K562 (cell line): ENCODE measurements around the gene EXTL1. TPM values are rescaled to one million over a fixed set of nuclear protein-coding genes. Genes with fewer than 3 reads are reported as not detected.

Experiments used
- ATAC-seq: fragments of 200-7000 bp; cut with Tn5 transposase; 3 replicates; pipeline ENCODE4 v1.9.1; 2020; ENCODE audit warnings: moderate library complexity
- BruUV-seq: library from RNA; stranded (reverse); fragments of 400-500 nt; replicated peaks from 2 replicates; lab custom pipeline; 2021; lab: Mats Ljungman, UMichigan
- CTCF ChIA-PET: fragments of 300-600 bp; formaldehyde crosslinking; extraction: SDS; loops from one replicate; lab custom pipeline; 2021; ENCODE audit warnings: low intra/inter-chr PET ratio; lab: Yijun Ruan, JAX
- POLR2A ChIA-PET: fragments of 300-600, 350-650 bp; sonication (Branson Sonifier 250); formaldehyde crosslinking; extraction: SDS; loops from one replicate; lab custom pipeline; 2021; ENCODE audit warnings: antibody characterized with exemption, inconsistent platforms; lab: Yijun Ruan, JAX
- DNase-seq, 4 experiments: peaks; one replicate each; pipeline versions ENCODE4 v3.0.0 to v3.0.0-alpha.2; 2011 to 2018; ENCODE audit warnings: low spot score in 3 of 4, mixed read lengths in 3 of 4; ENCODE audit errors: extremely low read depth in 1 of 4
- FAIRE-seq: peaks from 2 replicates; lab custom pipeline; 2011; peaks lifted over from hg19 to GRCh38; lab: Jason Lieb, UNC
- H2AFZ ChIP-seq: 2 replicates; pipeline ENCODE4 v1.6.0; 2011; ENCODE audit warnings: low read depth, low read length, control low read depth, inconsistent platforms
- H3K27ac ChIP-seq: fragments of 200-600 bp; 3 replicates; pipeline ENCODE4 v1.8.0; 2011; ENCODE audit warnings: low read depth, mild to moderate bottlenecking, control low read depth, inconsistent platforms, low read length, moderate library complexity, mixed read lengths; ENCODE audit errors: extremely low read depth
- H3K27me3 ChIP-seq, 2 experiments: fragments of 300-600 bp in 1 of 2; 2 replicates in 1 of 2; 3 replicates in 1 of 2; pipeline versions ENCODE4 v1.6.0 to v1.8.0; 2011; ENCODE audit warnings: inconsistent platforms in 2 of 2, low read length in 2 of 2, mild to moderate bottlenecking in 1 of 2, mixed read lengths in 1 of 2, moderate library complexity in 1 of 2; ENCODE audit not compliant: control insufficient read depth in 2 of 2, insufficient read depth in 2 of 2
- H3K36me3 ChIP-seq: fragments of 300-600 bp; 3 replicates; pipeline ENCODE4 v1.8.0; 2011; ENCODE audit warnings: mild to moderate bottlenecking, low read length, inconsistent platforms; ENCODE audit not compliant: control insufficient read depth, insufficient read depth
- H3K4me1 ChIP-seq, 2 experiments: fragments of 200-600 bp in 1 of 2; replicated peaks in 1 of 2; 2 replicates in 1 of 2; 3 replicates in 1 of 2; pipeline versions ENCODE4 v1.5.1 to v1.8.0; 2011; ENCODE audit warnings: inconsistent platforms in 2 of 2, low read length in 2 of 2, mild to moderate bottlenecking in 1 of 2, mixed read lengths in 1 of 2, moderate library complexity in 1 of 2; ENCODE audit not compliant: control insufficient read depth in 2 of 2, insufficient read depth in 2 of 2
- H3K4me2 ChIP-seq: 2 replicates; pipeline ENCODE4 v1.6.1; 2011; ENCODE audit warnings: low read length, control low read depth, inconsistent platforms, mixed read lengths; ENCODE audit not compliant: insufficient read depth
- H3K4me3 ChIP-seq: fragments of 200-600 bp; sonication (generic), shearing (Covaris generic); 2 replicates; pipeline ENCODE4 v1.5.1; 2016; ENCODE audit warnings: control low read depth, inconsistent platforms
- H3K79me2 ChIP-seq: fragments of 200-600 bp; 3 replicates; pipeline ENCODE4 v1.8.0; 2011; ENCODE audit warnings: low read length, inconsistent platforms; ENCODE audit not compliant: control insufficient read depth, insufficient read depth
- H3K9ac ChIP-seq, 2 experiments: 2 replicates each; pipeline versions ENCODE4 v1.6.0 to v1.6.1; 2011; ENCODE audit warnings: low read depth in 2 of 2, low read length in 2 of 2, control low read depth in 1 of 2, inconsistent platforms in 1 of 2, mild to moderate bottlenecking in 1 of 2, mixed read lengths in 1 of 2; ENCODE audit not compliant: insufficient read depth in 1 of 2
- H3K9me1 ChIP-seq: one replicate; pipeline ENCODE4 v1.6.0; 2011; ENCODE audit warnings: inconsistent platforms, mild to moderate bottlenecking, low read length, moderate library complexity; ENCODE audit not compliant: control insufficient read depth, insufficient read depth
- H3K9me3 ChIP-seq: replicated peaks from 2 replicates; pipeline ENCODE4 v1.5.1; 2011; ENCODE audit warnings: low read depth, low read length, inconsistent platforms; ENCODE audit not compliant: control insufficient read depth, insufficient read depth
- H4K20me1 ChIP-seq: replicated peaks from 2 replicates; pipeline ENCODE4 v1.6.1; 2011; ENCODE audit warnings: low read length, inconsistent platforms, mixed read lengths; ENCODE audit not compliant: control insufficient read depth, insufficient read depth
- ARID2 ChIP-seq: fragments of 450-650 bp; IDR thresholded peaks from 2 replicates; pipeline ENCODE4 v1.6.1; 2017; ENCODE audit warnings: antibody characterized with exemption, mild to moderate bottlenecking
- BHLHE40 ChIP-seq: IDR thresholded peaks from 2 replicates; pipeline ENCODE4 v1.6.1; 2011; ENCODE audit warnings: low read length, improper control_type of control experiment
- CHAMP1 ChIP-seq: fragments of 450-650 bp; IDR thresholded peaks from 2 replicates; pipeline ENCODE4 v1.6.1; 2016; ENCODE audit warnings: mild to moderate bottlenecking
- E2F3 ChIP-seq: fragments of 250-450 bp; sonication (Bioruptor Pico); IDR thresholded peaks from 2 replicates; pipeline ENCODE4 v1.4.0; 2020; ENCODE audit warnings: mild to moderate bottlenecking
- FOXM1 ChIP-seq, 2 experiments: fragments of 450-650 bp in 1 of 2; sonication (generic) in 1 of 2; formaldehyde crosslinking in 1 of 2; IDR thresholded peaks; 2 replicates each; pipeline versions ENCODE4 v1.6.1 to v1.9.0; 2017 to 2022; ENCODE audit warnings: low read depth in 2 of 2, mild to moderate bottlenecking in 2 of 2, missing genetic modification reagents in 1 of 2, moderate library complexity in 1 of 2
- GABPB1 ChIP-seq: sonication (generic); formaldehyde crosslinking; IDR thresholded peaks from 2 replicates; pipeline ENCODE4 v1.8.0; 2022; ENCODE audit warnings: mild to moderate bottlenecking, missing genetic modification reagents
- GTF2A2 ChIP-seq: IDR thresholded peaks from 2 replicates; pipeline ENCODE4 v1.6.1; 2016; ENCODE audit warnings: mild to moderate bottlenecking, missing genetic modification characterization, missing compliant biosample characterization
- JUND ChIP-seq, 2 experiments: IDR thresholded peaks; 2 replicates in 1 of 2; 3 replicates in 1 of 2; pipeline ENCODE4 v1.6.1; 2011; ENCODE audit warnings: borderline replicate concordance in 2 of 2, low read depth in 2 of 2, low read length in 2 of 2, improper control_type of control experiment in 1 of 2, missing biosample characterization in 1 of 2, missing genetic modification characterization in 1 of 2, missing genetic modification reagents in 1 of 2
- NEUROD1 ChIP-seq: fragments of 150-350 bp; IDR thresholded peaks from 2 replicates; pipeline ENCODE4 v1.6.1; 2014; ENCODE audit warnings: borderline replicate concordance, low read length, low read depth; ENCODE audit not compliant: partially characterized antibody
- NFRKB ChIP-seq: fragments of 450-650 bp; IDR thresholded peaks from 2 replicates; pipeline ENCODE4 v1.6.1; 2016; ENCODE audit warnings: low read depth
- NR2C1 ChIP-seq, 2 experiments: fragments of 450-650 bp; IDR thresholded peaks; 2 replicates each; pipeline ENCODE4 v1.6.1; 2017; ENCODE audit warnings: mild to moderate bottlenecking in 2 of 2, antibody characterized with exemption in 1 of 2, inconsistent platforms in 1 of 2, missing compliant biosample characterization in 1 of 2, missing genetic modification characterization in 1 of 2
- RAD21 ChIP-seq, 2 experiments: fragments of 250-450 bp in 1 of 2; fragments of 450-650 bp in 1 of 2; sonication (Bioruptor Pico) in 1 of 2; formaldehyde crosslinking in 1 of 2; IDR thresholded peaks in 1 of 2; conservative IDR thresholded peaks in 1 of 2; 2 replicates each; pipeline versions ENCODE4 v1.4.0 to v1.8.0; 2020 to 2022; ENCODE audit warnings: mild to moderate bottlenecking in 2 of 2, moderate library complexity in 1 of 2
- SIN3B ChIP-seq: fragments of 450-650 bp; IDR thresholded peaks from 2 replicates; pipeline ENCODE4 v1.6.1; 2017; ENCODE audit warnings: low read depth, mild to moderate bottlenecking, moderate library complexity
- SOX6 ChIP-seq: fragments of 450-650 bp; IDR thresholded peaks from 2 replicates; pipeline ENCODE4 v1.6.1; 2014; ENCODE audit warnings: mild to moderate bottlenecking
- XRCC4 ChIP-seq: IDR thresholded peaks from one replicate; pipeline ENCODE4 v1.6.1; 2011; ENCODE audit not compliant: insufficient read depth, insufficient read length; ENCODE audit errors: extremely low read depth
- YY1 ChIP-seq, 3 experiments: IDR thresholded peaks; 2 replicates each; pipeline ENCODE4 v1.6.1; 2011; ENCODE audit warnings: low read length in 2 of 3, mild to moderate bottlenecking in 2 of 3, moderate library complexity in 2 of 3, borderline replicate concordance in 1 of 3, control low read depth in 1 of 3, low read depth in 1 of 3; ENCODE audit not compliant: insufficient read depth in 3 of 3, insufficient replicate concordance in 2 of 3, control insufficient read depth in 1 of 3, insufficient read length in 1 of 3; ENCODE audit errors: extremely low read depth in 1 of 3
- ZFP1 ChIP-seq: fragments of 450-650 bp; formaldehyde crosslinking; IDR thresholded peaks from 2 replicates; pipeline ENCODE4 v1.4.0; 2020; ENCODE audit warnings: mild to moderate bottlenecking, mixed read lengths
- WGBS: fragments of 100-300 bp; shearing (Covaris generic); methylation state at CpG from one replicate; pipeline ENCODE4 v1.1.6; 2016; ENCODE audit warnings: low coverage, mixed read lengths; ENCODE audit not compliant: insufficient coverage; ENCODE audit errors: missing lambda C conversion rate; 5-methylcytosine and 5-hydroxymethylcytosine counted together
- in situ Hi-C: fragments of 300-500 bp; cut with MboI; formaldehyde crosslinking; loops from 4 replicates; pipeline ENCODE4 v1.15.0; 2018; ENCODE audit warnings: inconsistent platforms, mixed read lengths
- intact Hi-C: fragments of 100-400 bp; cut with micrococcal nuclease; formaldehyde crosslinking; loops from 2 replicates; pipeline ENCODE4 v1.14.2; 2022
- polyA plus RNA-seq, 8 experiments: library from polyadenylated mRNA; depleted of rRNA in 4 of 8; stranded (reverse) in 5 of 8; unstranded in 3 of 8; fragments of >200 nt; fragmentation: Nextera tagmentation in 2 of 8; fragmentation: Illumina TruSeq in 1 of 8; extraction: Ambion mirVana in 2 of 8; extraction: Trizol in 1 of 8; gene quantifications; 2 replicates each; pipeline versions ENCODE4 v1.2.1 to v1.2.3, GENCODE V29; 2011 to 2014; ENCODE audit warnings: inconsistent platforms in 1 of 8, missing spikeins in 1 of 8
- total RNA-seq, 7 experiments: library from RNA; depleted of rRNA in 6 of 7; stranded (reverse); fragments of >200 nt in 6 of 7; fragmentation: Illumina TruSeq in 2 of 7; extraction: Trizol in 2 of 7; gene quantifications; 2 replicates each; pipeline versions ENCODE4 v1.2.1 to v1.2.3, GENCODE V29; 2011 to 2021; ENCODE audit warnings: low replicate concordance in 1 of 7

Gene EXTL1
- total and polyA plus RNA-seq, 9 of the 15 experiments (the other 6 are each of a cell fraction or from before 2014, with no cell fraction given) = 0.04 to 0.23 (median 0.08) TPM; not detected in 3

- TF ChIP-seq CHAMP1 (no peak), SOX6 (no peak)
- TF ChIP-seq, all 486 proteins: peak for 9
Observed at GRCh38 chr1:26041978-26042377, 20.4 kb downstream of the EXTL1 start (continued).

- no peak overlapping the region for H3K4me3 ChIP-seq
- intact Hi-C loops = no loop called here
- peak overlapping the region; percentile 27 for H3K4me2 ChIP-seq
- H3K27me3 ChIP-seq = no peaks in the 10 kb centered on the region
- no peaks in the 10 kb centered on the region for H3K9me1 ChIP-seq
- peak overlapping the region; percentile 72 for H2AFZ ChIP-seq
- peak; percentile 38 to 79 (median 62) for DNase-seq
- 6% methylated on average over 2 of the region's 2 CpGs for WGBS
- ChIA-PET POLR2A (interaction anchor here (0.6 to 3.9 kb wide), 7 partner anchors 8 to 747 kb away, joined by 3 to 23 read pairs (median 4); no protein-coding TSS in a partner anchor), CTCF (no interaction called here)
- peaks cover 22 to 41% of the 10 kb centered on the region in 2 experiments; a peak in 4 of 5 replicates for H3K4me1 ChIP-seq
- peak overlapping the region; percentile 19; the same call in 2 of the 3 replicates for H3K27ac ChIP-seq
- H4K20me1 ChIP-seq = no peaks in the 10 kb centered on the region
- FAIRE-seq = peak; percentile 94
- no peaks in the 10 kb centered on the region for H3K9me3 ChIP-seq
- H3K36me3 ChIP-seq = no peaks in the 10 kb centered on the region
- peak; percentile 72 for ATAC-seq
- no TSS peak for BruUV-seq
- in situ Hi-C loops = loop anchor here (5.0 kb wide), 2 partner anchors 64 to 104 kb away; no protein-coding TSS in a partner anchor
- H3K79me2 ChIP-seq = no peaks in the 10 kb centered on the region
- peak overlapping the region; percentile 21 to 81; a peak in 3 of 4 replicates for H3K9ac ChIP-seq
- TF ChIP-seq NR2C1 (IDR thresholded peaks at IDR 0.05) = no peak
- peak; percentile 32; the same call in 1 of the 2 replicates for TF ChIP-seq NR2C1 (tag; IDR thresholded peaks at IDR 0.05)
- no peak for TF ChIP-seq FOXM1 (IDR thresholded peaks at IDR 0.05; ENCODE audit: low read depth)
- no peak for TF ChIP-seq FOXM1 (CRISPR knock-in tag; IDR thresholded peaks at IDR 0.05; ENCODE audit: low read depth)
- 0 out of 2 replicates have a peak, but pooled peaks have one; percentile 13 for TF ChIP-seq JUND (IDR thresholded peaks at IDR 0.05; ENCODE audit: borderline replicate concordance, low read depth, low read length)
- no peak for TF ChIP-seq JUND (tag; IDR thresholded peaks at IDR 0.05; ENCODE audit: borderline replicate concordance, low read depth, low read length)
- 0 out of 2 replicates have a peak, but pooled peaks have one; percentile 14 for TF ChIP-seq BHLHE40
- 0 out of 2 replicates have a peak, but pooled peaks have one; percentile 14 for TF ChIP-seq NFRKB
- TF ChIP-seq E2F3 (CRISPR knock-in tag) = 0 out of 2 replicates have a peak, but pooled peaks have one; percentile 2
- no peak for TF ChIP-seq XRCC4
- peak in 1 of 3 experiments; percentile 19 for TF ChIP-seq YY1 (IDR thresholded peaks at IDR 0.05; ENCODE audit: borderline replicate concordance in 1 of 3, control insufficient read depth in 1 of 3, extremely low read depth in 1 of 3, insufficient read depth in 3 of 3, insufficient read length in 1 of 3, insufficient replicate concordance in 2 of 3, low read depth in 1 of 3, low read length in 2 of 3)
- peak in 1 of 2 experiments; percentile 12; a peak in 1 of 4 replicates for TF ChIP-seq RAD21 (CRISPR knock-in tag; conservative IDR thresholded peaks at IDR 0.05 in 1 of 2, IDR thresholded peaks at IDR 0.05 in 1 of 2)
- no peak for TF ChIP-seq ARID2
- TF ChIP-seq SIN3B = no peak
- peak; percentile 44; the same call in 1 of the 2 replicates for TF ChIP-seq SOX6
- no peak for TF ChIP-seq GABPB1 (CRISPR knock-in tag)
- no peak for TF ChIP-seq NEUROD1
- no peak for TF ChIP-seq ZFP1 (CRISPR knock-in tag)
- TF ChIP-seq GTF2A2 (tag) = no peak
Observed at GRCh38 chr1:26043765-26044164, 22.2 kb downstream of the EXTL1 start.
